Gastrocnemius medialis (tissue), 4 donors: ENCODE results near the gene GPRC5B. TPM values are rescaled to one million over a fixed set of nuclear protein-coding genes. Genes with fewer than 3 reads are reported as not detected.

ENCODE experiments used
- ATAC-seq, 2 donors: fragments of 150-250 bp; one replicate each; pipeline ENCODE4 v1.9.1; 2016
- DNase-seq, 2 donors: peaks; one replicate each; pipeline ENCODE4 v3.0.0-alpha.2; 2019
- H3K27ac ChIP-seq, 4 donors: fragments of 200-600 bp; sonication (generic); 1 replicate in 1 of 4; 2 replicates in 3 of 4; pipeline ENCODE4 v1.5.1; 2016 to 2018; ENCODE audit warnings: mild to moderate bottlenecking in 2 of 4, moderate library complexity in 1 of 4
- H3K27me3 ChIP-seq, 3 donors: fragments of 200-600 bp; sonication (generic) in 2 of 3; 1 replicate in 1 of 3; 2 replicates in 2 of 3; pipeline versions ENCODE4 v1.5.1 to v1.6.0; 2016 to 2019; ENCODE audit warnings: mild to moderate bottlenecking in 1 of 3, moderate library complexity in 1 of 3
- H3K36me3 ChIP-seq, 2 donors: fragments of 200-600 bp; sonication (generic) in 1 of 2; one replicate each; pipeline ENCODE4 v1.5.1; 2017 to 2018
- H3K4me1 ChIP-seq, 2 donors: fragments of 200-600 bp; sonication (generic) in 1 of 2; one replicate each; pipeline ENCODE4 v1.5.1; 2016 to 2017; ENCODE audit warnings: mild to moderate bottlenecking in 2 of 2
- H3K4me3 ChIP-seq, 4 donors: fragments of 200-600 bp; sonication (generic) in 3 of 4; 1 replicate in 1 of 4; 2 replicates in 3 of 4; pipeline ENCODE4 v1.5.1; 2016 to 2019; ENCODE audit warnings: mild to moderate bottlenecking in 2 of 4
- H3K9me3 ChIP-seq, 3 donors: fragments of 200-600 bp; sonication (generic) in 2 of 3; 1 replicate in 1 of 3; 2 replicates in 2 of 3; pipeline ENCODE4 v1.5.1; 2016 to 2019
- CTCF ChIP-seq, 5 experiments: fragments of 450-650 bp in 3 of 5; fragments of 200-600 bp in 2 of 5; sonication (generic) in 2 of 5; IDR thresholded peaks in 4 of 5; conservative IDR thresholded peaks in 1 of 5; 1 replicate in 4 of 5; 2 replicates in 1 of 5; pipeline ENCODE4 v1.5.1; 2016 to 2019; ENCODE audit warnings: antibody characterized with exemption in 5 of 5, mild to moderate bottlenecking in 3 of 5, moderate library complexity in 3 of 5
- POLR2A ChIP-seq, 2 donors: fragments of 450-650 bp; IDR thresholded peaks; one replicate each; pipeline ENCODE4 v1.6.1; 2017; ENCODE audit warnings: antibody characterized with exemption in 2 of 2, mild to moderate bottlenecking in 2 of 2, moderate library complexity in 2 of 2
- in situ Hi-C, 4 donors: fragments of 200-750 bp; cut with MboI; loops; one replicate each; pipeline versions ENCODE4 v1.15.0 to v1.8.0; 2017; ENCODE audit warnings: low sequenced_read_pairs in 4 of 4
- intact Hi-C: fragments of 100-400 bp; cut with DNase I; formaldehyde crosslinking; loops from one replicate; pipeline ENCODE4 v1.15.1; 2023; ENCODE audit warnings: low total_unique reads
- total RNA-seq, 4 donors: library from RNA; depleted of rRNA; stranded (reverse); fragments of >200 nt; gene quantifications; one replicate each; pipeline versions ENCODE4 v1.1.0 to v1.2.3, GENCODE V29; 2016

The GPRC5B gene
- total RNA-seq, 4 donors from 2014 or later = 41.9 to 89.2 (median 71.3) TPM

GRCh38 chr16:19822533-19822932 lies 62.1 kb downstream of the GPRC5B start:
- DNase-seq = no peak
- H3K4me3 ChIP-seq = no peak overlapping the region
- no peaks in the 10 kb centered on the region for H3K4me1 ChIP-seq
- H3K27ac ChIP-seq = no peak overlapping the region
- ATAC-seq = no peak
- H3K27me3 ChIP-seq = no peaks in the 10 kb centered on the region
- intact Hi-C loops = no loop called here
- H3K36me3 ChIP-seq = no peaks in the 10 kb centered on the region
- no peak for TF ChIP-seq CTCF (IDR thresholded peaks at IDR 0.05 in 4 of 5, conservative IDR thresholded peaks at IDR 0.05 in 1 of 5)
- no peak for TF ChIP-seq POLR2A (IDR thresholded peaks at IDR 0.05)
- no peaks in the 10 kb centered on the region for H3K9me3 ChIP-seq
- in situ Hi-C loops = no loop called here

- intact Hi-C loops (no loop called here), in situ Hi-C loops (loop anchor here in 1 of 4 donors (5.0 kb wide), 1 partner anchor 46 kb away; no protein-coding TSS in a partner anchor)
- Histone ChIP-seq H3K27me3 (no peaks in the 10 kb centered on the region), H3K27ac (no peak overlapping the region), H3K4me3 (no peak overlapping the region), H3K36me3 (no peaks in the 10 kb centered on the region), H3K9me3 (no peaks in the 10 kb centered on the region), H3K4me1 (no peaks in the 10 kb centered on the region)
- DNase-seq = no peak
- TF ChIP-seq POLR2A (IDR thresholded peaks at IDR 0.05) = no peak
- TF ChIP-seq CTCF (IDR thresholded peaks at IDR 0.05 in 4 of 5, conservative IDR thresholded peaks at IDR 0.05 in 1 of 5) = no peak
- no peak for ATAC-seq
These were observed 66.8 kb downstream of the GPRC5B start for GRCh38 chr16:19817875-19818274.

GRCh38 chr16:19817122-19817521 lies 67.5 kb downstream of the GPRC5B start:
- DNase-seq = no peak
- in situ Hi-C loops = loop anchor here in 1 of 4 donors (5.0 kb wide), 1 partner anchor 45 kb away; no protein-coding TSS in a partner anchor
- Histone ChIP-seq H3K27ac (no peak overlapping the region), H3K9me3 (no peaks in the 10 kb centered on the region), H3K36me3 (no peaks in the 10 kb centered on the region), H3K4me1 (no peaks in the 10 kb centered on the region), H3K27me3 (no peaks in the 10 kb centered on the region), H3K4me3 (no peak overlapping the region)
- intact Hi-C loops = no loop called here
- TF ChIP-seq POLR2A (IDR thresholded peaks at IDR 0.05) = no peak
- TF ChIP-seq CTCF (IDR thresholded peaks at IDR 0.05 in 4 of 5, conservative IDR thresholded peaks at IDR 0.05 in 1 of 5) = no peak
- ATAC-seq = no peak

GRCh38 chr16:19815418-19815817 lies 69.2 kb downstream of the GPRC5B start:
- Histone ChIP-seq H3K4me1 (no peaks in the 10 kb centered on the region), H3K27ac (no peak overlapping the region), H3K9me3 (no peaks in the 10 kb centered on the region), H3K36me3 (no peaks in the 10 kb centered on the region), H3K4me3 (no peak overlapping the region), H3K27me3 (no peaks in the 10 kb centered on the region)
- ATAC-seq (no peak), DNase-seq (no peak)
- in situ Hi-C loops = loop anchor here in 1 of 4 donors (5.0 kb wide), 1 partner anchor 43 kb away; no protein-coding TSS in a partner anchor
- no peak for TF ChIP-seq POLR2A (IDR thresholded peaks at IDR 0.05)
- no peak for TF ChIP-seq CTCF (IDR thresholded peaks at IDR 0.05 in 4 of 5, conservative IDR thresholded peaks at IDR 0.05 in 1 of 5)
- intact Hi-C loops = no loop called here

GRCh38 chr16:19812986-19813385 lies 71.7 kb downstream of the GPRC5B start:
- DNase-seq (no peak), ATAC-seq (no peak)
- in situ Hi-C loops = no loop called here
- no peak overlapping the region for H3K4me3 ChIP-seq
- no peaks in the 10 kb centered on the region for H3K9me3 ChIP-seq
- intact Hi-C loops = no loop called here
- H3K36me3 ChIP-seq = no peaks in the 10 kb centered on the region
- TF ChIP-seq CTCF (IDR thresholded peaks at IDR 0.05 in 4 of 5, conservative IDR thresholded peaks at IDR 0.05 in 1 of 5) = no peak
- TF ChIP-seq POLR2A (IDR thresholded peaks at IDR 0.05) = no peak
- H3K27me3 ChIP-seq = no peaks in the 10 kb centered on the region
- H3K27ac ChIP-seq = no peak overlapping the region
- H3K4me1 ChIP-seq = peaks cover 17 to 19% of the 10 kb centered on the region in 2 donors
